ENCODE results near the gene LRFN2. TPM values are rescaled to one million over a fixed set of nuclear protein-coding genes. Genes with fewer than 3 reads are reported as not detected.

Gene LRFN2
- total RNA-seq, 1 donor from 2014 or later, result 0.32 TPM

- FAIRE-seq, result no peak
- H3K27ac ChIP-seq (ENCODE audit: low read depth, low read length), result no peak overlapping the region
- no peak overlapping the region for H3K9ac ChIP-seq (ENCODE audit: low read length)
- no peak overlapping the region for H2AFZ ChIP-seq (ENCODE audit: low read depth, low read length)
- no peaks in the 10 kb centered on the region for H3K27me3 ChIP-seq (ENCODE audit: insufficient read depth, low read length)
- no peaks in the 10 kb centered on the region for H3K36me3 ChIP-seq (ENCODE audit: insufficient read depth, low read length)
- H3K4me3 ChIP-seq (ENCODE audit: insufficient read depth, low read depth, low read length), result no peak overlapping the region
- no peak overlapping the region for H3K4me2 ChIP-seq (ENCODE audit: low read length)
- no peaks in the 10 kb centered on the region for H3K9me3 ChIP-seq (ENCODE audit: insufficient read depth, low read depth, low read length)
- no peaks in the 10 kb centered on the region for H4K20me1 ChIP-seq (ENCODE audit: insufficient read depth, low read length)
- H3K27ac Mint-ChIP-seq (ENCODE audit: unreplicated experiment), result no peak overlapping the region
- no peak for DNase-seq (ENCODE audit: low read depth)
- H3K4me3 Mint-ChIP-seq (ENCODE audit: unreplicated experiment), result no peak overlapping the region
- H3K4me1 ChIP-seq (ENCODE audit: insufficient read depth, low read length), result peaks cover 9% of the 10 kb centered on the region
- peaks cover 8% of the 10 kb centered on the region for H3K4me1 Mint-ChIP-seq (ENCODE audit: low read depth, unreplicated experiment)
- no peaks in the 10 kb centered on the region for H3K9me3 Mint-ChIP-seq (ENCODE audit: unreplicated experiment)
- no peaks in the 10 kb centered on the region for H3K79me2 ChIP-seq (ENCODE audit: insufficient read depth, low read length)
- H3K36me3 Mint-ChIP-seq (ENCODE audit: low read depth, unreplicated experiment), result no peaks in the 10 kb centered on the region
- TF ChIP-seq CTCF (IDR thresholded peaks at IDR 0.05; ENCODE audit: insufficient read depth, low read depth, low read length) (no peak), EZH2 (IDR thresholded peaks at IDR 0.05; ENCODE audit: insufficient read depth, low read length) (no peak)
- H3K27me3 Mint-ChIP-seq (ENCODE audit: low read depth, unreplicated experiment), result peaks cover 44% of the 10 kb centered on the region
Measured at GRCh38 chr6:40342723-40343122, 244.4 kb downstream of the LRFN2 start.

DNA sequence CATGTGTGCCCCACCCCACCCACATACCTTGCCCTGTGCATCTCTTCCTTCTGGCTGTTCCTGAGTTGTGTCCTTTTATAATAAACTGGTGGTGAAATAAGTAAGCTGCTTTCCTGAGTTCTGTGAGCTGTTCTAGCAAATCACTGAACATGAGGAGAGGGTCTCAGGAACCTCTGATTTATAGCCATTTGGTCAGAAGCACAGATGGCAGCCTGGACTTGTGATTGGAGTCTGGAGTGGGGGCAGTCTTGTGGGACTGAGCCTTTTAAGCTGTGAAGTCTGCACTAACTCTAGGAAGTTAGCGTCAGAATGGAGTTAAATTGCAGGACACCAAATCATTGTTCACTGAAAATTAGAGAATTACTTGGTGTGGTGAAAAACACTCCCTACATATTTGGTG is 245.4 kb downstream of the LRFN2 start:
- peaks cover 54% of the 10 kb centered on the region for H3K27me3 Mint-ChIP-seq (ENCODE audit: low read depth, unreplicated experiment)
- peaks cover 2% of the 10 kb centered on the region for H3K9me3 Mint-ChIP-seq (ENCODE audit: unreplicated experiment)
- Histone ChIP-seq H3K36me3 (ENCODE audit: insufficient read depth, low read length) (no peaks in the 10 kb centered on the region), H3K9me3 (ENCODE audit: insufficient read depth, low read depth, low read length) (no peaks in the 10 kb centered on the region), H3K4me1 (ENCODE audit: insufficient read depth, low read length) (peaks cover 9% of the 10 kb centered on the region), H3K4me2 (ENCODE audit: low read length) (no peak overlapping the region), H4K20me1 (ENCODE audit: insufficient read depth, low read length) (no peaks in the 10 kb centered on the region), H3K27me3 (ENCODE audit: insufficient read depth, low read length) (no peaks in the 10 kb centered on the region), H3K27ac (ENCODE audit: low read depth, low read length) (no peak overlapping the region), H3K79me2 (ENCODE audit: insufficient read depth, low read length) (no peaks in the 10 kb centered on the region), H2AFZ (ENCODE audit: low read depth, low read length) (no peak overlapping the region), H3K4me3 (ENCODE audit: insufficient read depth, low read depth, low read length) (no peak overlapping the region), H3K9ac (ENCODE audit: low read length) (no peak overlapping the region)
- no peak for DNase-seq (ENCODE audit: low read depth)
- H3K36me3 Mint-ChIP-seq (ENCODE audit: low read depth, unreplicated experiment), result no peaks in the 10 kb centered on the region
- H3K4me3 Mint-ChIP-seq (ENCODE audit: unreplicated experiment), result no peak overlapping the region
- TF ChIP-seq EZH2 (IDR thresholded peaks at IDR 0.05; ENCODE audit: insufficient read depth, low read length) (no peak), CTCF (IDR thresholded peaks at IDR 0.05; ENCODE audit: insufficient read depth, low read depth, low read length) (no peak)
- H3K4me1 Mint-ChIP-seq (ENCODE audit: low read depth, unreplicated experiment), result peaks cover 7% of the 10 kb centered on the region
- H3K27ac Mint-ChIP-seq (ENCODE audit: unreplicated experiment), result no peak overlapping the region
- FAIRE-seq, result no peak

Measured in astrocyte (in vitro differentiated cells and primary cell).